Kasumi-1 (cell line): ENCODE data around the gene SETD1A.
"Not testable (repeated sequence)": the region's sequence is repeated elsewhere in the genome, so short reads cannot be mapped to it uniquely, and the experiment has no call there.

Source experiments
- DNase-seq, 2 experiments: peaks; one replicate each; lab custom pipeline; 2025; lab: John Stamatoyannopoulos, UW

The SETD1A gene

GRCh38 chr16:30998852-30999761 lies 41.6 kb downstream of the SETD1A start:
- no peak for DNase-seq

DNA sequence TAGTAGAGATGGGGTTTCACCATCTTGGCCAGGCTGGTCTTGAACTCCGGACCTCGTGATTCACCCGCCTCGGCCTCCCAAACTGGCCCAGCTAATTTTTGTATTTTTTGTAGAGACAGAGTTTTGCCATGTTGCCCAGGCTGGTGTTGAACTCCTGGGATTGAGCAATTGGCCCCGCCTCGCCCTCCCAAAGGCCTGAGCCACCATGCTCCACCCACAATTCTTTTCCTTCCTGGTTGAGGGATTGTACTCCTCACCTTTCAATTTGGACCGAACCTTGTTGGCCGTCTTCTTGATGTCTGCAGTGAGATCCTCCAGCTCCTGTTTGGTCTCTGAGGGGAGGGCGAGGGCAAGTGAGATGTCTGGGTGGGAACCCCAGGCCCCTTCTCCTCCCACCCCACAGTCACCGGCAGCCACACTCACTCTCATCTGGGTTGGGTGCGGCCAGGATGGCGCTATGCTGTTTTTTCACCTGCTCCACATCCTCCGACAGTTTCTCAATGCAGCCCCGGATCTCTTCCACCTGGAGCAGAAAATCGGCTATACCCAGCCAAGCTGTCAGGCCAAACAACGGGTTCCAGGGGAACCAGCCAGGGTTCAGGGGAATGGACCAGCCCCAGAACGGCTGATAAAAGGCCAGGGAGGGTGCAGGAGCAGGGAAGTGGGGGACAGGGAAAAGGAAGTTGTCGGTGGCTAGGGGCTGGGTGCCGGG lies 43.3 kb downstream of the SETD1A start:
- DNase-seq = no peak

GRCh38 chr16:31001507-31002249 lies 44.1 kb downstream of the SETD1A start:
- DNase-seq = no peak

GRCh38 chr16:31002250-31002700 lies 44.7 kb downstream of the SETD1A start:
- no peak for DNase-seq

DNA sequence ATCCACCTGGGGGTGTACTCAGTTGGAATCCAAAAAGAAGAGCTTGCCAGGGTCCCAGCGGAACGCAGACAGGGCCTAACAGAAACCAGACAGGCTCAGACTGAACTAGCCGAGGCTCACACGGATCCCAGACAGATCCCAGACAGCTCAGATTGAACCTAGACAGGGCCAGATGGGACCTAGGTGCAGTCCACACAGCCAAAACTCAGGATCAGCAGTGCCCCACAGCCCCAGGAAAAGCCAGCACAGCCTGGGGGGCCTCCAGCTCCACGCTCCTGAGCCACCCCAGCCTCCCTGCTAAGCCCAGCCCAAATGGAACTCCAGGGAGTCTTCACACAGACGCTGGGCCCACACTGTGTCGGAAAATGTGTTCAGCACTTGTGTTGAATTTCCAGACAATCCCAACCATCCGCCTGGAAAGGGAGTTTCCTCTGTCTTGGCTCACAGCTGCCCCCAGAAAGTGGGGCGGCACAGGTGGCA lies 45.3 kb downstream of the SETD1A start:
- no peak for DNase-seq

DNA sequence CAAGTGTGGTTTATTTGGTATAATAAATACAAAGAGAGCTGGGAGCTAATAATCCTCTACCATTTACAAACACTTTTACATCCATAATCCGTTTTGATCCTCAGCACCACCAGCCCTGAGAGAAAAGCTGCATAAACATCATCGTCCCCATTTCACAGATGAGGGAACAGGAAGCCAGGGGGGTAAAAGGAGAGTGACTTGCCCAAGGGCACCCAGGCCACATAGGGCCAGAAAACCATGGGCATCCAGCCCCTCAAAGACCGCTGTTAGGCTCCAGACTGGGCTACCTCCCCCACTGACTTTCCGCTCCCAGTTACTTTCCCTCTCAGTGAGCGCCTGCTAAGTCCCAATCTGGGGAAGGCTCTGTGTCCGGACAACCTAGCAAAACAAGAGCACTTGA lies 46.2 kb downstream of the SETD1A start:
- no peak for DNase-seq

GRCh38 chr16:31004658-31005057 lies 47.1 kb downstream of the SETD1A start:
- DNase-seq = no peak

DNA sequence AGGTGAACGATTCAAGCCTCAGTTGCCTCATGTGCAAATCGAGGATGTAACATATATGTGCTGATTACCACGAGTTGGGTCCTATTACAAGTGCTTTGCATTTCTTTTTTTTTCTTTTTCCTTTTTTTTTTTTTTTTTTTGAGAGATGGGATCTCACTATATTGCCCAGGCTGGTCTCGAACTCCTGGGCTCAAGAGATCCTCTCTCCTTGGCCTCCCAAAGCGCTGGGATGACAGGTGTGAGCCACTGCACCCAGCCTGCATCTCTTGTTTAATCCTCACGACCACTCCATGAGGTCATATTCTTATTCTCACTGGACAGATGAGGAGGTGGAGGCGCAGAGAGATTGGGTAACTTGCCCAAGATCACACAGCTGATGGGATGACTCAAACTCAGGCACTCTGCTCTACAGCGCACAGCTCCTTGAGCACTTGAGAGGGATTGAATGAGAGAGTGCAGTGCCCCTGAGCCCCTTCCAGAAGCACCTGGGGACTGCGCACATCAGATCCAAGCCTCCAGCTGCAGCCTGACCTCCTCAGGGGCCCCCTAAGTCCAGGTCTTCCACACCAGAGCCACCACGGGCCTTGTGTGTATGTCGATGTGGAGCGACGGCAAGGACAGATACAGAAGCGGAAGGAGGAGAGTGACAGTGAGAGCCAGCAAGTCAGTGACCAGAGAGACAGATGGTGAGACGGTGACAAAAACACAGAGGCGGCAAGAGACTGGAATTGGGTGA lies 48.0 kb downstream of the SETD1A start:
- DNase-seq = no peak

DNA sequence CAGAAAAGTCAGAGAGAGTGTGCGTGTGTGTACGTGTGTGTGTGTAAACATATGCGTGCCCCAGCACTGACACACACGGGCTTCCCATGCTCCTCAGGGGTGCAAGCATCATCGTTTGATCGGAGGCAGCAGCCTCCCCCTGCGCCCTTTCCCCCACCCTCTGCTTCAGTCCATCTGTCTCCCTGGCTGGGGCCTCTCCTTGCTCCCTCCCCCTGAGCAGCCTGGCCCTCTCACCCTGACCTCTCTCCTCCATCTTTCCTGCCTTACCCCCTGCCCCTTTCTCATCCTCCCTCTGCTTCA lies 48.5 kb downstream of the SETD1A start:
- no peak for DNase-seq

- DNase-seq = no peak
Measured at GRCh38 chr16:31006589-31006988, 49.0 kb downstream of the SETD1A start.

GRCh38 chr16:31007684-31008083 lies 50.1 kb downstream of the SETD1A start:
- DNase-seq = no peak

- DNase-seq = no peak
Measured at GRCh38 chr16:31008149-31008548, 50.6 kb downstream of the SETD1A start.

- DNase-seq = no peak
Measured at GRCh38 chr16:31008551-31008950, 51.0 kb downstream of the SETD1A start.

- no peak for DNase-seq
Measured at GRCh38 chr16:31009120-31009519, 51.6 kb downstream of the SETD1A start.

GRCh38 chr16:31009894-31010584 lies 52.5 kb downstream of the SETD1A start:
- DNase-seq = no peak

- DNase-seq = no peak
Measured at GRCh38 chr16:31010585-31011325, 53.2 kb downstream of the SETD1A start, which contains the start of gene STX1B. Gene STX1B, minus strand, starts transcription at chr16:31010638. Its CDS starts 242 bp downstream, at chr16:31010396.

GRCh38 chr16:31011815-31012214 lies 54.3 kb downstream of the SETD1A start:
- not testable (repeated sequence) for DNase-seq

GRCh38 chr16:31013292-31013691 lies 55.7 kb downstream of the SETD1A start:
- DNase-seq = not testable (repeated sequence)

DNA sequence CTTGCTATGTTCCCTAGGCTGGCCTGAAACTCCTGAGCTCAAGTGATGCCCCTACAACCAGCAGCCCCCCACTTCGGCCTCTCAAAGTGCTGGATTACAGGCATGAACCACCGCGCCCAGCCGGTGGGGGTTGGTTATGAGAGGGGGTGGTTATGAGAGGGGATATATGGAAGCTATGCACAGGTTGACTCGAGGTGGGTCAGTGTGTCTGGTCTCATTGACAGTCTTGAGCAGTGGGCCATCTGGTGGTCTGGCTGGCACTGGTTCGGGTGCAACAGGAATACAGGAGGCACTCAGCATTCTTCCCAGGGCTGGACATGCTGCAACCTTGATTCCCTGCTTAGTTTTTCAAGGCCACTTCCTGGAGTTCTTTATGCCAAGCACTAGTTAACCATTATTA lies 58.5 kb downstream of the SETD1A start:
- DNase-seq = no peak

GRCh38 chr16:31017756-31018155 lies 60.2 kb downstream of the SETD1A start:
- DNase-seq = not testable (repeated sequence)
